K562 (cell line): ENCODE results near the gene SMIM8. TPM values are rescaled to one million over a fixed set of nuclear protein-coding genes. Genes with fewer than 3 reads are reported as not detected.

ENCODE experiments used
- ATF1 ChIP-seq, 2 experiments: fragments of 450-650 bp in 1 of 2; IDR thresholded peaks; 2 replicates each; pipeline ENCODE4 v1.6.1; 2016; ENCODE audit warnings: missing compliant biosample characterization in 1 of 2, missing genetic modification characterization in 1 of 2
- BRD4 ChIP-seq: fragments of 200-600 bp; sonication (generic); IDR thresholded peaks from 2 replicates; pipeline ENCODE4 v1.6.1; 2017; ENCODE audit warnings: inconsistent platforms
- CBX3 ChIP-seq, 2 experiments: IDR thresholded peaks; 1 replicate in 1 of 2; 2 replicates in 1 of 2; pipeline ENCODE4 v1.6.1; 2012; ENCODE audit warnings: inconsistent platforms in 2 of 2, low read length in 2 of 2, borderline replicate concordance in 1 of 2, control low read depth in 1 of 2
- CREB3L1 ChIP-seq: fragments of 450-650 bp; IDR thresholded peaks from 2 replicates; pipeline ENCODE4 v1.6.1; 2014; ENCODE audit warnings: low read depth, mild to moderate bottlenecking, moderate library complexity, borderline replicate concordance
- DDX20 ChIP-seq: fragments of 450-650 bp; IDR thresholded peaks from 2 replicates; pipeline ENCODE4 v1.6.1; 2016; ENCODE audit warnings: missing genetic modification characterization, low read depth, mild to moderate bottlenecking, missing compliant biosample characterization, moderate library complexity
- FIP1L1 ChIP-seq: fragments of 200-400 bp; formaldehyde crosslinking; IDR thresholded peaks from 2 replicates; pipeline ENCODE4 v1.6.1; 2018; ENCODE audit warnings: mild to moderate bottlenecking, low read depth, low read length; ENCODE audit not compliant: poor library complexity, severe bottlenecking
- FUS ChIP-seq: fragments of 200-400 bp; formaldehyde crosslinking; optimal IDR thresholded peaks from 2 replicates; pipeline ENCODE3; 2017; ENCODE audit warnings: low read depth, low read length
- GATAD2A ChIP-seq: fragments of 450-650 bp; IDR thresholded peaks from 2 replicates; pipeline ENCODE4 v1.6.1; 2017
- HES1 ChIP-seq: fragments of 450-650 bp; IDR thresholded peaks from 2 replicates; pipeline ENCODE4 v1.6.1; 2016; ENCODE audit warnings: low read depth, mild to moderate bottlenecking, moderate library complexity
- KLF13 ChIP-seq: fragments of 450-650 bp; IDR thresholded peaks from 2 replicates; pipeline ENCODE4 v1.6.1; 2016; ENCODE audit warnings: missing genetic modification characterization, low read depth, mild to moderate bottlenecking, missing compliant biosample characterization, moderate library complexity, borderline replicate concordance
- L3MBTL2 ChIP-seq: fragments of 450-650 bp; IDR thresholded peaks from 2 replicates; pipeline ENCODE4 v1.6.1; 2016; ENCODE audit warnings: mild to moderate bottlenecking, moderate library complexity
- NR2C2 ChIP-seq, 2 experiments: fragments of 200-800 bp in 1 of 2; sonication (Bioruptor generic) in 1 of 2; sonication (generic) in 1 of 2; formaldehyde crosslinking in 1 of 2; IDR thresholded peaks; 2 replicates each; pipeline versions ENCODE4 v1.6.1 to v1.8.0; 2016 to 2022; ENCODE audit warnings: mild to moderate bottlenecking in 1 of 2, missing compliant biosample characterization in 1 of 2, missing genetic modification characterization in 1 of 2, missing genetic modification reagents in 1 of 2
- NR4A1 ChIP-seq, 2 experiments: fragments of 250-450 bp in 1 of 2; fragments of 450-650 bp in 1 of 2; sonication (Bioruptor Pico) in 1 of 2; IDR thresholded peaks; 2 replicates each; pipeline versions ENCODE4 v1.4.0 to v1.6.1; 2016 to 2020; ENCODE audit warnings: mild to moderate bottlenecking in 2 of 2, missing compliant biosample characterization in 1 of 2, missing genetic modification characterization in 1 of 2, moderate library complexity in 1 of 2
- PRDM10 ChIP-seq: fragments of 450-650 bp; IDR thresholded peaks from 2 replicates; pipeline ENCODE4 v1.6.1; 2018; ENCODE audit not compliant: partially characterized antibody
- PTBP1 ChIP-seq: fragments of 200-400 bp; formaldehyde crosslinking; IDR thresholded peaks from 2 replicates; pipeline ENCODE4 v1.6.1; 2017; ENCODE audit warnings: low read depth, low read length
- VEZF1 ChIP-seq: fragments of 200-800 bp; sonication (Bioruptor generic); IDR thresholded peaks from 2 replicates; pipeline ENCODE4 v1.6.1; 2017; ENCODE audit warnings: missing genetic modification characterization, missing compliant biosample characterization
- ZNF668 ChIP-seq: fragments of 250-450 bp; sonication (Bioruptor Pico); IDR thresholded peaks from 2 replicates; pipeline ENCODE4 v1.8.0; 2022; ENCODE audit warnings: mild to moderate bottlenecking, inconsistent platforms
- ZNF699 ChIP-seq: fragments of 250-450 bp; sonication (Bioruptor Pico); IDR thresholded peaks from 2 replicates; pipeline ENCODE4 v1.8.0; 2021; ENCODE audit warnings: mild to moderate bottlenecking, moderate library complexity; ENCODE audit not compliant: insufficient replicate concordance
- polyA plus RNA-seq, 8 experiments: library from polyadenylated mRNA; depleted of rRNA in 4 of 8; stranded (reverse) in 5 of 8; unstranded in 3 of 8; fragments of >200 nt; fragmentation: Nextera tagmentation in 2 of 8; fragmentation: Illumina TruSeq in 1 of 8; extraction: Ambion mirVana in 2 of 8; extraction: Trizol in 1 of 8; gene quantifications; 2 replicates each; pipeline versions ENCODE4 v1.2.1 to v1.2.3, GENCODE V29; 2011 to 2014; ENCODE audit warnings: inconsistent platforms in 1 of 8, missing spikeins in 1 of 8
- total RNA-seq, 7 experiments: library from RNA; depleted of rRNA in 6 of 7; stranded (reverse); fragments of >200 nt in 6 of 7; fragmentation: Illumina TruSeq in 2 of 7; extraction: Trizol in 2 of 7; gene quantifications; 2 replicates each; pipeline versions ENCODE4 v1.2.1 to v1.2.3, GENCODE V29; 2011 to 2021; ENCODE audit warnings: low replicate concordance in 1 of 7

The SMIM8 gene
- total and polyA plus RNA-seq, 9 of the 15 experiments (the other 6 are each of a cell fraction or from before 2014, with no cell fraction given) = 8.3 to 53.7 (median 15.1) TPM

- no peak for TF ChIP-seq DDX20 (tag)
- no peak for TF ChIP-seq PTBP1
- TF ChIP-seq ZNF668 = no peak
- TF ChIP-seq PRDM10 = peak; percentile 31
- TF ChIP-seq HES1 = no peak
- 0 out of 2 replicates have a peak, but pooled peaks have one; percentile 16 for TF ChIP-seq CREB3L1
- TF ChIP-seq NR2C2 (CRISPR knock-in tag; IDR thresholded peaks at IDR 0.05) = no peak
- TF ChIP-seq NR2C2 (tag; IDR thresholded peaks at IDR 0.05) = peak; percentile 80
- TF ChIP-seq BRD4 = no peak
- TF ChIP-seq NR4A1 (CRISPR knock-in tag; IDR thresholded peaks at IDR 0.05) = no peak
- TF ChIP-seq NR4A1 (tag; IDR thresholded peaks at IDR 0.05) = no peak
- peak; percentile 40 for TF ChIP-seq L3MBTL2
- TF ChIP-seq VEZF1 (CRISPR knock-in tag) = peak; percentile 91
- TF ChIP-seq CBX3 (IDR thresholded peaks at IDR 0.05; ENCODE audit: borderline replicate concordance in 1 of 2, low read length in 2 of 2) = peak in 1 of 2 experiments; percentile 83; a peak in 2 of 3 replicates
- TF ChIP-seq ZNF699 (CRISPR knock-in tag) = no peak
- 0 out of 2 replicates have a peak, but pooled peaks have one; percentile 14 for TF ChIP-seq GATAD2A
- TF ChIP-seq ATF1 (CRISPR knock-in tag; IDR thresholded peaks at IDR 0.05) = no peak
- peak; percentile 59; the same call in 1 of the 2 replicates for TF ChIP-seq ATF1 (tag; IDR thresholded peaks at IDR 0.05)
- TF ChIP-seq FIP1L1 = peak; percentile 87
- 0 out of 2 replicates have a peak, but pooled peaks have one; percentile 53 for TF ChIP-seq KLF13 (tag)
- peak; percentile 61 for TF ChIP-seq FUS
Measured at GRCh38 chr6:87322304-87323212, at the start of gene SMIM8 (continued).
